Type B pancreatic cell (in vitro differentiated cells): ENCODE results near the gene BCL11A. TPM values are rescaled to one million over a fixed set of nuclear protein-coding genes. Genes with fewer than 3 reads are reported as not detected.

Source experiments
- DNase-seq: peaks from one replicate; pipeline ENCODE4 v3.0.0; 2021; ENCODE audit warnings: mixed read lengths; ENCODE audit not compliant: unreplicated experiment; ENCODE audit errors: extremely low spot score
- H3K27ac Mint-ChIP-seq: 2 replicates; pipeline ENCODE4 v1.8.0; 2021; ENCODE audit warnings: mild to moderate bottlenecking, mixed read lengths
- H3K27me3 Mint-ChIP-seq: 2 replicates; pipeline ENCODE4 v1.8.0; 2021; ENCODE audit warnings: mixed read lengths
- H3K36me3 Mint-ChIP-seq: 2 replicates; pipeline ENCODE4 v1.8.0; 2021; ENCODE audit warnings: mixed read lengths
- H3K4me1 Mint-ChIP-seq: one replicate; pipeline ENCODE4 v1.8.0; 2021; ENCODE audit warnings: mixed read lengths; ENCODE audit not compliant: unreplicated experiment
- H3K4me3 Mint-ChIP-seq: 2 replicates; pipeline ENCODE4 v1.8.0; 2021; ENCODE audit warnings: mild to moderate bottlenecking, mixed read lengths
- H3K9me3 Mint-ChIP-seq: 2 replicates; pipeline ENCODE4 v1.8.0; 2021; ENCODE audit warnings: mixed read lengths
- CTCF ChIP-seq: fragments of 200-600 bp; sonication (generic); conservative IDR thresholded peaks from 2 replicates; pipeline ENCODE4 v1.5.0; 2021; ENCODE audit warnings: antibody characterized with exemption, mild to moderate bottlenecking
- total RNA-seq: library from RNA; stranded (reverse); gene quantifications from 2 replicates; pipeline ENCODE4 v1.2.1, GENCODE V29; 2021; ENCODE audit warnings: low replicate concordance

Gene BCL11A
- total RNA-seq, 1 donor from 2014 or later, result 53.1 TPM

- H3K27me3 Mint-ChIP-seq, result peaks cover 49% of the 10 kb centered on the region
- H3K4me3 Mint-ChIP-seq, result peak overlapping the region; percentile 99
- H3K27ac Mint-ChIP-seq, result peak overlapping the region; percentile 73
- H3K9me3 Mint-ChIP-seq, result no peaks in the 10 kb centered on the region
- DNase-seq, result no peak
- peak; percentile 66 for TF ChIP-seq CTCF
- H3K36me3 Mint-ChIP-seq, result no peaks in the 10 kb centered on the region
- H3K4me1 Mint-ChIP-seq, result peaks cover 13% of the 10 kb centered on the region
Observed at GRCh38 chr2:60555066-60555782, 1.8 kb upstream of the BCL11A start.

GRCh38 chr2:60554646-60555065, 1.2 kb upstream of the BCL11A start:
- Mint-ChIP-seq H3K27me3 (peaks cover 44% of the 10 kb centered on the region), H3K27ac (peak overlapping the region; percentile 73), H3K9me3 (no peaks in the 10 kb centered on the region), H3K4me3 (peak overlapping the region; percentile 99), H3K36me3 (no peaks in the 10 kb centered on the region), H3K4me1 (peaks cover 13% of the 10 kb centered on the region)
- TF ChIP-seq CTCF, result no peak
- no peak for DNase-seq

GRCh38 chr2:60554074-60554645, 706 bp upstream of the BCL11A start:
- H3K27ac Mint-ChIP-seq, result no peak overlapping the region
- H3K4me1 Mint-ChIP-seq, result peaks cover 13% of the 10 kb centered on the region
- no peak for DNase-seq
- peak overlapping the region; percentile 99 for H3K4me3 Mint-ChIP-seq
- no peaks in the 10 kb centered on the region for H3K9me3 Mint-ChIP-seq
- peaks cover 39% of the 10 kb centered on the region for H3K27me3 Mint-ChIP-seq
- no peak for TF ChIP-seq CTCF
- no peaks in the 10 kb centered on the region for H3K36me3 Mint-ChIP-seq

GRCh38 chr2:60552851-60553494, 481 bp downstream of the BCL11A start:
- Mint-ChIP-seq H3K4me3 (peak overlapping the region; percentile 99), H3K36me3 (peaks cover 4% of the 10 kb centered on the region), H3K27ac (peak overlapping the region; percentile 90), H3K9me3 (no peaks in the 10 kb centered on the region), H3K27me3 (peaks cover 30% of the 10 kb centered on the region), H3K4me1 (peaks cover 23% of the 10 kb centered on the region)
- DNase-seq, result no peak
- TF ChIP-seq CTCF, result no peak

- Mint-ChIP-seq H3K4me1 (peaks cover 27% of the 10 kb centered on the region), H3K36me3 (peaks cover 4% of the 10 kb centered on the region), H3K4me3 (peak overlapping the region; percentile 99), H3K27ac (peak overlapping the region; percentile 95), H3K27me3 (peaks cover 23% of the 10 kb centered on the region), H3K9me3 (no peaks in the 10 kb centered on the region)
- no peak for DNase-seq
- no peak for TF ChIP-seq CTCF
Observed at GRCh38 chr2:60552078-60552850, 1.2 kb downstream of the BCL11A start.
